DOHH2 (cell line): ENCODE results near the gene CDK3.

Source experiments
- H3F3A ChIP-seq: fragments of 200-600 bp; sonication (generic), shearing (Covaris generic); 2 replicates; pipeline ENCODE4 v1.6.0; 2016; ENCODE audit warnings: antibody characterized with exemption, mild to moderate bottlenecking; ENCODE audit not compliant: control insufficient read depth, insufficient read depth
- H3K27ac ChIP-seq: fragments of 200-600 bp; sonication (generic); 2 replicates; pipeline ENCODE4 v1.5.1; 2014; ENCODE audit warnings: low read depth, mild to moderate bottlenecking, low read length, moderate library complexity
- H3K27me3 ChIP-seq: fragments of 200-600 bp; sonication (generic); 2 replicates; pipeline ENCODE4 v1.6.1; 2014; ENCODE audit warnings: mild to moderate bottlenecking, low read length, mixed read lengths; ENCODE audit not compliant: control insufficient read depth
- H3K36me3 ChIP-seq: fragments of 200-600 bp; sonication (generic); 2 replicates; pipeline ENCODE4 v1.6.1; 2014; ENCODE audit warnings: mild to moderate bottlenecking, low read length, moderate library complexity, mixed read lengths; ENCODE audit not compliant: control insufficient read depth
- H3K4me1 ChIP-seq: fragments of 200-600 bp; sonication (generic); 2 replicates; pipeline ENCODE4 v1.6.1; 2014; ENCODE audit warnings: mild to moderate bottlenecking, low read length, mixed read lengths; ENCODE audit not compliant: control insufficient read depth
- H3K4me2 ChIP-seq: fragments of 200-600 bp; sonication (generic); 2 replicates; pipeline ENCODE4 v1.6.0; 2014; ENCODE audit warnings: mild to moderate bottlenecking, low read length, moderate library complexity
- H3K4me3 ChIP-seq: fragments of 200-600 bp; sonication (generic); 2 replicates; pipeline ENCODE4 v1.5.1; 2014; ENCODE audit warnings: mild to moderate bottlenecking, low read length, mixed read lengths
- H3K79me2 ChIP-seq: fragments of 200-600 bp; sonication (generic); 2 replicates; pipeline ENCODE4 v1.6.1; 2014; ENCODE audit warnings: mild to moderate bottlenecking, low read length, mixed read lengths; ENCODE audit not compliant: control insufficient read depth
- H3K9me2 ChIP-seq: fragments of 200-600 bp; sonication (generic); replicated peaks from 2 replicates; pipeline ENCODE4 v1.6.1; 2014; ENCODE audit warnings: mild to moderate bottlenecking, low read length, mixed read lengths; ENCODE audit not compliant: control insufficient read depth
- H3K9me3 ChIP-seq: fragments of 200-600 bp; sonication (generic); 2 replicates; pipeline ENCODE4 v1.6.1; 2014; ENCODE audit warnings: antibody characterized with exemption, low read length, mixed read lengths; ENCODE audit not compliant: control insufficient read depth, insufficient read depth
- H4K20me1 ChIP-seq: fragments of 200-600 bp; sonication (generic); 2 replicates; pipeline ENCODE4 v1.6.0; 2014; ENCODE audit warnings: low read depth, mild to moderate bottlenecking, antibody characterized with exemption, low read length, moderate library complexity; ENCODE audit not compliant: control insufficient read depth, insufficient read depth
- EZH2phosphoT487 ChIP-seq: fragments of 200-600 bp; sonication (generic); IDR thresholded peaks from 2 replicates; pipeline ENCODE4 v1.6.1; 2017; ENCODE audit warnings: borderline replicate concordance, mild to moderate bottlenecking, antibody characterized with exemption, low read length, moderate library complexity, mixed read lengths
- TF ChIP-seq, protein P1 (sequence below): fragments of 200-600 bp; sonication (generic); IDR thresholded peaks from one replicate; pipeline ENCODE4 v1.5.1; 2014; ENCODE audit warnings: antibody characterized with exemption, mild to moderate bottlenecking, low read depth, low read length; ENCODE audit not compliant: poor library complexity, severe bottlenecking

The CDK3 gene

GRCh38 chr17:76022285-76022684 is 21.6 kb downstream of the CDK3 start:
- TF ChIP-seq EZH2phosphoT487: no peak
- TF ChIP-seq, protein P1, sequence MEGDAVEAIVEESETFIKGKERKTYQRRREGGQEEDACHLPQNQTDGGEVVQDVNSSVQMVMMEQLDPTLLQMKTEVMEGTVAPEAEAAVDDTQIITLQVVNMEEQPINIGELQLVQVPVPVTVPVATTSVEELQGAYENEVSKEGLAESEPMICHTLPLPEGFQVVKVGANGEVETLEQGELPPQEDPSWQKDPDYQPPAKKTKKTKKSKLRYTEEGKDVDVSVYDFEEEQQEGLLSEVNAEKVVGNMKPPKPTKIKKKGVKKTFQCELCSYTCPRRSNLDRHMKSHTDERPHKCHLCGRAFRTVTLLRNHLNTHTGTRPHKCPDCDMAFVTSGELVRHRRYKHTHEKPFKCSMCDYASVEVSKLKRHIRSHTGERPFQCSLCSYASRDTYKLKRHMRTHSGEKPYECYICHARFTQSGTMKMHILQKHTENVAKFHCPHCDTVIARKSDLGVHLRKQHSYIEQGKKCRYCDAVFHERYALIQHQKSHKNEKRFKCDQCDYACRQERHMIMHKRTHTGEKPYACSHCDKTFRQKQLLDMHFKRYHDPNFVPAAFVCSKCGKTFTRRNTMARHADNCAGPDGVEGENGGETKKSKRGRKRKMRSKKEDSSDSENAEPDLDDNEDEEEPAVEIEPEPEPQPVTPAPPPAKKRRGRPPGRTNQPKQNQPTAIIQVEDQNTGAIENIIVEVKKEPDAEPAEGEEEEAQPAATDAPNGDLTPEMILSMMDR: no peak
- Histone ChIP-seq H3K79me2 (no peaks in the 10 kb centered on the region), H4K20me1 (no peaks in the 10 kb centered on the region), H3F3A (peaks cover 5% of the 10 kb centered on the region; the same call in 1 of the 2 replicates), H3K36me3 (no peaks in the 10 kb centered on the region), H3K27ac (no peak overlapping the region), H3K4me2 (no peak overlapping the region), H3K27me3 (no peaks in the 10 kb centered on the region), H3K4me1 (no peaks in the 10 kb centered on the region), H3K4me3 (no peak overlapping the region), H3K9me2 (no peaks in the 10 kb centered on the region), H3K9me3 (no peaks in the 10 kb centered on the region)

GRCh38 chr17:76022973-76023899 is 22.6 kb downstream of the CDK3 start:
- Histone ChIP-seq H3K4me1 (no peaks in the 10 kb centered on the region), H3K9me2 (no peaks in the 10 kb centered on the region), H3K4me2 (no peak overlapping the region), H3F3A (peaks cover 5% of the 10 kb centered on the region; the same call in 1 of the 2 replicates), H4K20me1 (no peaks in the 10 kb centered on the region), H3K79me2 (no peaks in the 10 kb centered on the region), H3K4me3 (no peak overlapping the region), H3K9me3 (no peaks in the 10 kb centered on the region), H3K27me3 (no peaks in the 10 kb centered on the region), H3K36me3 (no peaks in the 10 kb centered on the region), H3K27ac (no peak overlapping the region)
- TF ChIP-seq, protein P1: no peak
- no peak for TF ChIP-seq EZH2phosphoT487

DNA sequence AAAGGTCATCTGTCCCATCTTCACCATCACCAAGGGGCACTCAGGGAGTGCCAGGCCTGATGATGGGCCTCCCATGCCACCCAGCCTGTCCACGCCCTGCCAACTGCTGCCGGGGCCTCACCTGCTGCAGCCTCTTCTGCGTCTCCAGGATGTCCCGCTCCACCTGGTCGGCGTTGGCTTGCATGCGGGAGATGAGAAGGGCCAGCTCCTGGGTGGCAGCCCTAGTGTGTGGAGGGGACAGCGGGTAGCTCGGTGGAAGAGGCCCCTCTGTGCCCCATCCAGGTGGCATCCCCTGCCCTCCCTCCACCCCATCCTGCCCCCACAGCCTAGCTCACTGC is 23.2 kb downstream of the CDK3 start:
- peaks cover 5% of the 10 kb centered on the region; the same call in 1 of the 2 replicates for H3F3A ChIP-seq
- peaks cover 3% of the 10 kb centered on the region for H3K4me1 ChIP-seq
- H4K20me1 ChIP-seq: no peaks in the 10 kb centered on the region
- no peaks in the 10 kb centered on the region for H3K36me3 ChIP-seq
- no peaks in the 10 kb centered on the region for H3K9me3 ChIP-seq
- no peak overlapping the region for H3K4me3 ChIP-seq
- no peaks in the 10 kb centered on the region for H3K79me2 ChIP-seq
- H3K27me3 ChIP-seq: no peaks in the 10 kb centered on the region
- H3K4me2 ChIP-seq: no peak overlapping the region
- no peaks in the 10 kb centered on the region for H3K9me2 ChIP-seq
- no peak overlapping the region for H3K27ac ChIP-seq
- TF ChIP-seq EZH2phosphoT487: no peak
- TF ChIP-seq, protein P1: no peak
